SK-N-SH (cell line): ENCODE results near the gene SEMA3A.
A peak's percentile ranks its signal among the peaks of the same experiment; 100 is the strongest.

Source experiments
- CTCF ChIP-seq: fragments of 200-600 bp; sonication (generic); IDR thresholded peaks from 2 replicates; pipeline ENCODE4 v1.6.1; 2017; ENCODE audit warnings: antibody characterized with exemption, mild to moderate bottlenecking, moderate library complexity
- GATA2 ChIP-seq: sonication (generic); formaldehyde crosslinking; IDR thresholded peaks from 2 replicates; pipeline ENCODE4 v1.5.0; 2020; ENCODE audit warnings: mild to moderate bottlenecking, missing genetic modification reagents
- IRF3 ChIP-seq: fragments of 150-350 bp; IDR thresholded peaks from 2 replicates; pipeline ENCODE4 v1.6.1; 2016; ENCODE audit warnings: mild to moderate bottlenecking, low read depth, low read length
- MXI1 ChIP-seq: IDR thresholded peaks from 2 replicates; pipeline ENCODE4 v1.6.1; 2012; ENCODE audit warnings: mild to moderate bottlenecking, low read depth, low read length, improper control_type of control experiment
- RXRA ChIP-seq: IDR thresholded peaks from 2 replicates; pipeline ENCODE4 v1.4.0; 2012; ENCODE audit warnings: low read depth, mild to moderate bottlenecking, borderline replicate concordance
- TCF12 ChIP-seq: IDR thresholded peaks from 2 replicates; pipeline ENCODE4 v1.4.0; 2012
- TEAD4 ChIP-seq: IDR thresholded peaks from 2 replicates; pipeline ENCODE4 v1.4.0; 2012; ENCODE audit warnings: mild to moderate bottlenecking, borderline replicate concordance; ENCODE audit not compliant: insufficient read depth

- TF ChIP-seq RXRA, result no peak
- no peak for TF ChIP-seq GATA2
- TF ChIP-seq MXI1, result no peak
- 0 out of 2 replicates have a peak, but pooled peaks have one; percentile 18 for TF ChIP-seq TCF12
- no peak for TF ChIP-seq CTCF
- no peak for TF ChIP-seq TEAD4
- TF ChIP-seq IRF3, result no peak
These were observed 54.4 kb downstream of the SEMA3A start for GRCh38 chr7:84139986-84140729.
